GM12878 (cell line): ENCODE measurements around the gene MND1. TPM values are rescaled to one million over a fixed set of nuclear protein-coding genes. Genes with fewer than 3 reads are reported as not detected.

Experiments
- ATAC-seq: fragments of 200-7000 bp; cut with Tn5 transposase; 3 replicates; pipeline ENCODE4 v1.9.1; 2020; ENCODE audit warnings: mild to moderate bottlenecking, moderate library complexity
- BruUV-seq: library from RNA; stranded (reverse); fragments of 400-500 nt; replicated peaks from 2 replicates; lab custom pipeline; 2021; lab: Mats Ljungman, UMichigan
- CTCF ChIA-PET: fragments of 300-600 bp; sonication (Branson Sonifier 250); formaldehyde crosslinking; extraction: SDS; loops from one replicate; lab custom pipeline; 2021; ENCODE audit warnings: inconsistent platforms; lab: Yijun Ruan, JAX
- POLR2A ChIA-PET: fragments of 350-600 bp; formaldehyde crosslinking; extraction: SDS; loops from one replicate; lab custom pipeline; 2021; ENCODE audit warnings: inconsistent platforms; lab: Charles Lee
- RAD21 ChIA-PET: fragments of 300-600 bp; sonication (Branson Sonifier 250); formaldehyde crosslinking; loops from one replicate; lab custom pipeline; 2023; ENCODE audit warnings: antibody characterized with exemption; ENCODE audit not compliant: unreplicated experiment; lab: Charles Lee
- SMC1A ChIA-PET: fragments of 300-600 bp; sonication (Branson Sonifier 250); formaldehyde crosslinking; loops from one replicate; lab custom pipeline; 2023; ENCODE audit not compliant: unreplicated experiment, uncharacterized antibody; lab: Charles Lee
- DNase-seq: peaks from one replicate; pipeline ENCODE4 v3.0.0-alpha.2; 2011; ENCODE audit warnings: low read depth, low spot score
- FAIRE-seq: peaks from 3 replicates; lab custom pipeline; 2011; peaks lifted over from hg19 to GRCh38; lab: Jason Lieb, UNC
- H2AFZ ChIP-seq: 2 replicates; pipeline ENCODE4 v1.6.0; 2011; ENCODE audit warnings: low read depth, low read length, control low read depth; ENCODE audit not compliant: control insufficient read depth
- H3K27ac ChIP-seq: 2 replicates; pipeline ENCODE4 v1.5.1; 2011; ENCODE audit warnings: control low read depth; ENCODE audit not compliant: control insufficient read depth, insufficient read depth
- H3K27me3 ChIP-seq, 2 experiments: replicated peaks in 1 of 2; 2 replicates each; pipeline versions ENCODE4 v1.6.0 to v1.6.1; 2011; ENCODE audit warnings: low read length in 1 of 2; ENCODE audit not compliant: control insufficient read depth in 2 of 2, insufficient read depth in 2 of 2
- H3K36me3 ChIP-seq, 2 experiments: 2 replicates each; pipeline ENCODE4 v1.5.1; 2011; ENCODE audit warnings: low read length in 1 of 2; ENCODE audit not compliant: control insufficient read depth in 2 of 2, insufficient read depth in 2 of 2
- H3K4me1 ChIP-seq: 2 replicates; pipeline ENCODE4 v1.6.1; 2011; ENCODE audit warnings: mild to moderate bottlenecking, low read length, moderate library complexity, mixed read lengths; ENCODE audit not compliant: control insufficient read depth, insufficient read depth
- H3K4me2 ChIP-seq: 2 replicates; pipeline ENCODE4 v1.6.0; 2011; ENCODE audit warnings: control low read depth; ENCODE audit not compliant: control insufficient read depth, insufficient read depth
- H3K4me3 ChIP-seq: fragments of 200-600 bp; sonication (generic); 2 replicates; pipeline ENCODE4 v1.5.1; 2016
- H3K79me2 ChIP-seq: 2 replicates; pipeline ENCODE4 v1.6.0; 2011; ENCODE audit warnings: low read length; ENCODE audit not compliant: control insufficient read depth, insufficient read depth
- H3K9ac ChIP-seq: 2 replicates; pipeline ENCODE4 v1.8.0; 2011; ENCODE audit warnings: low read length, control low read depth, mixed read lengths; ENCODE audit not compliant: control insufficient read depth, insufficient read depth
- H3K9me3 ChIP-seq: replicated peaks from 3 replicates; pipeline ENCODE4 v1.5.1; 2011; ENCODE audit warnings: mild to moderate bottlenecking, low read length; ENCODE audit not compliant: control insufficient read depth, insufficient read depth
- H4K20me1 ChIP-seq: 2 replicates; pipeline ENCODE4 v1.6.0; 2011; ENCODE audit not compliant: control insufficient read depth, insufficient read depth
- BHLHE40 ChIP-seq, 2 experiments: fragments of 450-650 bp in 1 of 2; IDR thresholded peaks; 2 replicates each; pipeline ENCODE4 v1.6.1; 2011 to 2017; ENCODE audit warnings: low read depth in 2 of 2, borderline replicate concordance in 1 of 2, improper control_type of control experiment in 1 of 2, low read length in 1 of 2, mild to moderate bottlenecking in 1 of 2
- CTCF ChIP-seq, 3 experiments: IDR thresholded peaks in 2 of 3; conservative IDR thresholded peaks in 1 of 3; 2 replicates each; pipeline ENCODE4 v1.5.1; 2011; ENCODE audit warnings: low read depth in 3 of 3, low read length in 3 of 3, mild to moderate bottlenecking in 3 of 3, control low read depth in 2 of 3, moderate library complexity in 2 of 3, inconsistent platforms in 1 of 3, mixed read lengths in 1 of 3; ENCODE audit not compliant: control insufficient read depth in 2 of 3, insufficient read depth in 1 of 3; ENCODE audit errors: extremely low read depth in 1 of 3
- WGBS: methylation state at CpG from one replicate; pipeline ENCODE4 v1.1.6; 2016; ENCODE audit warnings: low lambda C conversion rate; ENCODE audit not compliant: insufficient replicate concordance, insufficient coverage; ENCODE audit errors: missing lambda C conversion rate; 5-methylcytosine and 5-hydroxymethylcytosine counted together
- in situ Hi-C: fragments of 300-500 bp; cut with MboI; formaldehyde crosslinking; loops from 9 replicates; pipeline ENCODE4 v1.14.3; 2018; ENCODE audit warnings: mixed read lengths
- intact Hi-C: fragments of 100-400 bp; cut with micrococcal nuclease; formaldehyde crosslinking; loops from one replicate; pipeline ENCODE4 v1.14.2; 2022; ENCODE audit not compliant: unreplicated experiment
- polyA plus RNA-seq, 11 experiments: library from polyadenylated mRNA; depleted of rRNA in 4 of 11; unstranded in 6 of 11; stranded (reverse) in 5 of 11; fragments of >200 nt; fragmentation: Nextera tagmentation in 4 of 11; fragmentation: Illumina TruSeq in 1 of 11; extraction: Ambion mirVana in 4 of 11; extraction: Trizol in 1 of 11; gene quantifications; 1 replicate in 1 of 11; 2 replicates in 10 of 11; pipeline versions ENCODE4 v1.2.1 to v1.2.3, GENCODE V29; 2011 to 2016; ENCODE audit warnings: inconsistent platforms in 2 of 11, missing spikeins in 2 of 11, low read depth in 1 of 11
- total RNA-seq, 4 experiments: library from RNA; depleted of rRNA in 3 of 4; stranded (reverse); fragments of >200 nt in 3 of 4; fragmentation: Illumina TruSeq in 1 of 4; extraction: Trizol in 1 of 4; gene quantifications; 2 replicates each; pipeline versions ENCODE4 v1.2.1 to v1.2.3, GENCODE V29; 2013 to 2021

MND1 gene
- total and polyA plus RNA-seq, 10 of the 15 experiments (the other 5 are each of a cell fraction or from before 2014, with no cell fraction given), result 17.7 to 58.1 (median 47.3) TPM

GRCh38 chr4:153346563-153346962 is 2.1 kb downstream of the MND1 start:
- WGBS, result 95% methylated on average over 5 of the region's 5 CpGs
- intact Hi-C loops, result loop anchor here (5.0 kb wide), 1 partner anchor 141 kb away; no protein-coding TSS in a partner anchor
- Histone ChIP-seq H2AFZ (no peak overlapping the region), H4K20me1 (no peaks in the 10 kb centered on the region), H3K27me3 (no peaks in the 10 kb centered on the region), H3K9me3 (no peaks in the 10 kb centered on the region; the same call in 2 of the 3 replicates), H3K79me2 (peaks cover 51% of the 10 kb centered on the region), H3K4me3 (peak overlapping the region; percentile 1; the same call in 1 of the 2 replicates), H3K4me1 (peaks cover 21% of the 10 kb centered on the region; the same call in 1 of the 2 replicates), H3K4me2 (peak overlapping the region; percentile 49), H3K36me3 (no peaks in the 10 kb centered on the region), H3K27ac (no peak overlapping the region), H3K9ac (peak overlapping the region; percentile 17; the same call in 1 of the 2 replicates)
- no peak for FAIRE-seq
- ChIA-PET POLR2A (interaction anchor here (1.0 kb wide), 1 partner anchor 86 kb away, joined by 3 read pairs; no protein-coding TSS in a partner anchor), RAD21 (interaction anchor here (0.7 to 8.4 kb wide), 24 partner anchors 8 to 404 kb away, joined by 3 to 77 read pairs (median 6); partner anchors contain the start of gene TMEM131L), SMC1A (interaction anchor here (1.0 to 7.9 kb wide), 32 partner anchors 16 to 1160 kb away, joined by 3 to 97 read pairs (median 6); no protein-coding TSS in a partner anchor), CTCF (interaction anchor here (0.7 to 10.4 kb wide), 23 partner anchors 8 to 815 kb away, joined by 3 to 142 read pairs (median 5); partner anchors contain the start of gene TMEM131L)
- DNase-seq, result no peak
- no peak for ATAC-seq
- TF ChIP-seq BHLHE40 (IDR thresholded peaks at IDR 0.05; ENCODE audit: borderline replicate concordance in 1 of 2, low read depth in 2 of 2, low read length in 1 of 2) (no peak), CTCF (IDR thresholded peaks at IDR 0.05 in 2 of 3, conservative IDR thresholded peaks at IDR 0.05 in 1 of 3; ENCODE audit: control insufficient read depth in 2 of 3, extremely low read depth in 1 of 3, insufficient read depth in 1 of 3, low read depth in 3 of 3, low read length in 3 of 3) (0 out of 6 replicates have a peak, but pooled peaks of 2 of the 3 experiments have one; percentile 6 to 11)
- in situ Hi-C loops, result loop anchor here (5.0 to 10.0 kb wide), 3 partner anchors 226 to 398 kb away; no protein-coding TSS in a partner anchor
- no TSS peak for BruUV-seq
